ENCODE results near the gene SNPH. TPM values are rescaled to one million over a fixed set of nuclear protein-coding genes. Genes with fewer than 3 reads are reported as not detected.

Gene SNPH
- total RNA-seq, 1 donor from 2014 or later, result 4.6 TPM

DNA sequence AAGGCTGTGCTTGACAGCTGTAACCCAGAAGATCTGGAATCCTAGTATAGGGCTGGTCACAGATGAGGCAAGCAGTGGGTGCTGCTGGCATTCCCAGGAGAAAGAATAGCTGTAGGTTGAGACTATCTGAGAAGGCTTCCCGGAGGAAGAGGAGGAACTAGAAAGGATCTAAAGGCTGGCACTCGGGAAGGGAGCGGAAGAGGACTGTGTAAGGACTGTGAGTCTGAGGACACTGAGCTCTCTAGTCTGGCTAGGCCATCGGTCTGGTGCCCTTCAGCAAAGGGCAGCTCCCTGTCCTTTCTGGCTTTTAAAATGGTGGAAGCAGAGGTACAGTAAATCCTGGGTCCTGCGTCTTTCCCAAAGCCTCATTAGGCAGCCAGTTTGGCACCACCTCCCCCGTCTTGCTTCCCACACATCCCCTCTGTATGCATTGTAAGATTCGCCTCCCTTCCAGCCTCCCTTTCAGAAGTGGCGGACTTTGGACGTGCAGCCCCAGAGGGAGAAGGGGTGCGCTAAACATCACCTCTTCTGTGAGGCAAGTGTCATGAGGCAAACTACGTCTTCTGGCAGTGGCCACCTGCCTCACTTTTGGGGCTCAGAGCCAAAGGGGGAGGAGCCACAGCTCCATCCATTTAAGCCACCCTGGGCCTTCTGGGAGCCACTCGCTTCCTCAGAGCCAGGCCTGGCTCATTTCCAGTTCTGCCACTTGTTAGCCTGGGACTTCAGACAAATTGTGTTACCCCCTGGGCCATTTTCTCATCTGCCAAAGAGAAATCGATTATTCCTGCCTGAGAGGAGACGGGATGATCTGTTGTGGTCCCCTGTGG lies 8.6 kb downstream of the SNPH start:
- TF ChIP-seq, protein P1, sequence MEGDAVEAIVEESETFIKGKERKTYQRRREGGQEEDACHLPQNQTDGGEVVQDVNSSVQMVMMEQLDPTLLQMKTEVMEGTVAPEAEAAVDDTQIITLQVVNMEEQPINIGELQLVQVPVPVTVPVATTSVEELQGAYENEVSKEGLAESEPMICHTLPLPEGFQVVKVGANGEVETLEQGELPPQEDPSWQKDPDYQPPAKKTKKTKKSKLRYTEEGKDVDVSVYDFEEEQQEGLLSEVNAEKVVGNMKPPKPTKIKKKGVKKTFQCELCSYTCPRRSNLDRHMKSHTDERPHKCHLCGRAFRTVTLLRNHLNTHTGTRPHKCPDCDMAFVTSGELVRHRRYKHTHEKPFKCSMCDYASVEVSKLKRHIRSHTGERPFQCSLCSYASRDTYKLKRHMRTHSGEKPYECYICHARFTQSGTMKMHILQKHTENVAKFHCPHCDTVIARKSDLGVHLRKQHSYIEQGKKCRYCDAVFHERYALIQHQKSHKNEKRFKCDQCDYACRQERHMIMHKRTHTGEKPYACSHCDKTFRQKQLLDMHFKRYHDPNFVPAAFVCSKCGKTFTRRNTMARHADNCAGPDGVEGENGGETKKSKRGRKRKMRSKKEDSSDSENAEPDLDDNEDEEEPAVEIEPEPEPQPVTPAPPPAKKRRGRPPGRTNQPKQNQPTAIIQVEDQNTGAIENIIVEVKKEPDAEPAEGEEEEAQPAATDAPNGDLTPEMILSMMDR (conservative IDR thresholded peaks at IDR 0.05; ENCODE audit: low read depth, low read length), result no peak
- no peak overlapping the region for H3K4me3 ChIP-seq (ENCODE audit: low read depth, low read length)
- DNase-seq (ENCODE audit: low read depth), result no peak

DNA sequence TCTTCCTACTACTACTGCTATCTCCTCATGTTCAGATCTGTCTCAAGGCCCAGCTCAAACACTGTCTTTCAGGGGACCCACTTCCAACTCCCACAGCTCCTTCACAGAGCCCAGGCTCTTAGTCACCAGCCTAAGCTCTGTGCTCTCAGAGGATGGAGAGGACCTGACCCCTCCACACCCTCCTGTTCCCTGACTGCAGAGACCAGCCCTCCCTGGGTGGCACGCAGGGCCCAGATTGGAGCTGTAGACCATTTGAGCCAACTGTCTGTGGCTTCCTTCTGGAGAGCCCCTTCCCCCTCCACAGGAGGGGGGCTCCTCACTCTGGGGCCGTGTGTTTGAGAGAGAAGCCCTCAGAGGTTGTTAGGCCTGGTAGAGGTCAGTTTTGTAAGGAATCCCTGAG lies 9.8 kb downstream of the SNPH start:
- TF ChIP-seq, protein P1 (conservative IDR thresholded peaks at IDR 0.05; ENCODE audit: low read depth, low read length), result no peak
- no peak overlapping the region for H3K4me3 ChIP-seq (ENCODE audit: low read depth, low read length)
- DNase-seq (ENCODE audit: low read depth), result no peak

DNA sequence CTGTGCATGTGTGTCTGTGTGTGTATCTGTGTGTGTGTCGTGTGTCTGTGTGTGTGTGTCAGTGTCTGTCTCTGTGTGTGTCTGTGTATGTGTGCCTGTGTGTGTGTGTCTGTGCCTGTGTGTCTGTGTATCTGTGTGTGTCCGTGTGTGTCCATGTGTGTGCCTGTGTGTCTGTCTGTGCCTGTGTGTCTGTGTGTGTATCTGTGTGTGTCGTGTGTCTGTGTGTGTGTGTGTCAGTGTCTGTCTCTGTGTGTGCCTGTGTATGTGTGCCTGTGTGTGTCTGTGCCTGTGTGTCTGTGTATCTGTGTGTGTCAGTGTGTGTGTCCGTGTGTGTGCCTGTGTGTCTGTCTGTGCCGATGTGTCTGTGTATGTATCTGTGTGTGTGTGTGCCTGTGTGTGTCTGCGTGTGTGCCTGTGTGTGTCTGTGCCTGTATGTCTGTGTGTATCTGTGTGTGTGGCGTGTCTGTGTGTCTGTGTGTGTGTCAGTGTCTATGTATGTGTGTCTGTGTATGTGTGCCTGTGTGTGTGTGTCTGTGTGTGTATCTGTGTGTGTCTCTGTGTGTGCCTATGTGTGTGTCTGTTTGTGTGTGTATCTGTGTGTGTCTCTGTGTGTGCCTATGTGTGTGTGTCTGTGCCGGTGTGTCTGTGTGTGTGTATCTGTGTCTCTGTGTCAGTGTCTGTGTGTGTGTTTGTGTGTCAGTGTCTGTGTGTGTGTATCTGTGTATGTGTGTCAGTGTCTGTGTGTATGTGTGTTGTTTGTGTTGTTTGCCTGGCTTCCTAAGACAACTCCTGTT lies 11.6 kb downstream of the SNPH start:
- TF ChIP-seq, protein P1 (conservative IDR thresholded peaks at IDR 0.05; ENCODE audit: low read depth, low read length), result no peak
- no peak for DNase-seq (ENCODE audit: low read depth)
- no peak overlapping the region for H3K4me3 ChIP-seq (ENCODE audit: low read depth, low read length)

DNA sequence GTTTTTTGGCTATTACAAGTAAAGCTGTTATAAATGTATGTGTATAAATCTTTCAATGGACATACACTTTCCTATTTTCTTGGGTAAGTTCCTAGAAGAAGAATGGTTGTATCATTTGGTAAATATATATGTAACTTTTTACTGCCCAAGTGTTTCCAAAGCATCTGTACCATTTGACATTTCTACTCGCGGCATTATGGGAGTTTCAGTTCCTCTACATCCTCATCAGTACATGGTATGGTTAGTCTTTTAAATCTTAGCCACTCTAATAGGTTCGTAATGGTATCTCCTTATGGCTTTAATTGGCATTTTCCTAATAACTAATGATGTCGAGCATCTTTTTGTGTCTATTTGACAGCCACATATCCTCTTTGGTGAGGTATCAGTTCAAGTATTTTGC lies 12.9 kb downstream of the SNPH start:
- H3K4me3 ChIP-seq (ENCODE audit: low read depth, low read length), result no peak overlapping the region
- TF ChIP-seq, protein P1 (conservative IDR thresholded peaks at IDR 0.05; ENCODE audit: low read depth, low read length), result no peak
- no peak for DNase-seq (ENCODE audit: low read depth)

DNA sequence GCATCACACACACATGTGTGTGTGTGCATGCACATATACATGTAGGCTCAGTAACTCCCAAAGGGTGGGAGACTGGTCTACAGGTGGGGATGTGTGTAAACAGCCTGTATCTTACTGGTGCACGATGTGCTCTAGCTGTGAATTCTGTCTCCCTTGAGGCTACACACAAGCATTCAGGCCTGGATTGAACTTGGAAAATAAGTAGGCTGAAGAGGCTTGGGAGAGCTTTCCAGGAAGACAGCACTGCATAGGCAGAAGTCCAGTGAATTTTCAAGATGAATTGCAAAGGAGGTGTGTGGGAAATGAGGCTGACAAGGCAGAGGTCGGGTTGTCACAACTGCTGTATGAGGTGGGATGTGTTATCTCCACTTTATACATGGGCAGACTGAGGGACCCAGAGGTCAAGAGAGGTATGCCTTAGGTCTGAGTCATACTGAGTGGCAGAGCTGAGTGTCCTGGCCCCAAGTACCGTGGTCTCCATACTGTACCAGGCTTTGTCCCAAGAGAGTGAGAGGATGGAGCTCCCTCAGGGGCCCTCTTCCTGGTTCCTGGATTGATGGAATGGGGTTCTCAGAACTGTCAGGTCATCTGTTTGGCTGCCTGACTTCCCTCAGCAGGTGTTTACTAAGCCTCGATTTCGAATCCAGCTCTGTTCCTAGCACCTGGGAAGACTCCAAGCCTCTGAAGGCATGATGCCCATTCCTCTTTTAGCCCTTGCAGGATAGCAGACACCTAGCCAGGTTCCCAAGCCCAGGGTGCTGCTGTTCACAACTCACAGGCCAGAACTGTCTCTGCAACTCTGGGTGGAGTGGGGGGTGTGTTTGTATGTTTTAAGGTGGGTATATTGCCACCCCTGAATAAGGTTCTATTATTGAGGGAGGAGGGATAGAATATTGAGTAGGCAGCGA lies 14.4 kb downstream of the SNPH start:
- DNase-seq (ENCODE audit: low read depth), result no peak
- TF ChIP-seq, protein P1 (conservative IDR thresholded peaks at IDR 0.05; ENCODE audit: low read depth, low read length), result no peak
- H3K4me3 ChIP-seq (ENCODE audit: low read depth, low read length), result no peak overlapping the region

DNA sequence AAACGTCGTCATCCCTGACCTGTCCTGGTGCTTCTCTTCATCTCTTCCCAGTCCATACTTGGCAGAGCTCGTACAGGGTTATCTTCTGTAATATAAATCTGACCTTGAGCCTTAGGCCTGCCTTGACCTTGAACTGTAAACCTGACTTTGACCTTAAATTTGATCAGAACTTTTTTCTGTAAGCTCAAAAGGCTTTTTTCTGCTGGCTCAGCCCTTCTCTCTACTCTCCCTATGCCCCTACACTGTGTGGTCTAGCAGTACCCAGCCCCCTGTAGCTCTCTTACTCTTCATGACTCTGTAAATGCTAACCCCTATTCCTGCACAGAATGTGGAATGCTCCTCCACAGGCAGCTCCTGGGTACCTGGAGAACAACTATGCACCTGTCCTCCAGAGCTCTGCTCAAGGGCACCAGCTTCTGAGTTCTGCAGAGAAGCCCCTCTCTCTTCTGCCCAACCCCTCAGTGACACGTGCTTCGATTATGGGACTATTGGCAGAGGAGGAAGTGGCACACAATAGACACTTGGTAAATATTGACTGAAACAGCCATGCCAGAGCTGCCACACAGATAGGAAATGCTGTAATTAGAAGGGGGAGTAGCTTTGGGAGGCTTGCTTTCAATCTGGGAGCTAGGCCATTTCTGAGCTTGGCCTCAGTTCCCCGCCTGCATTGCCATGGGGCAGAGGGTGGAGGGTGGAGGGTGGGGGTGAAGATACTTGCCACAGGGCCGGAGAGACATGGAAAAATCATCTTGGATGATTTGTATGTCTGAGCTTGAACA lies 15.4 kb downstream of the SNPH start:
- H3K4me3 ChIP-seq (ENCODE audit: low read depth, low read length), result no peak overlapping the region
- TF ChIP-seq, protein P1 (conservative IDR thresholded peaks at IDR 0.05; ENCODE audit: low read depth, low read length), result no peak
- no peak for DNase-seq (ENCODE audit: low read depth)

Data from epithelial cell of proximal tubule (primary cell).